GM19099 (cell line): Measurements from ENCODE around the gene C17orf50.

Experiments used
- POLR2A ChIP-seq: IDR thresholded peaks from 3 replicates; pipeline ENCODE4 v1.6.1; 2011; ENCODE audit warnings: low read depth; ENCODE audit not compliant: insufficient read length; ENCODE audit errors: extremely low read depth

Gene C17orf50

GRCh38 chr17:35743626-35744328 is 16.9 kb upstream of the C17orf50 start:
- TF ChIP-seq POLR2A = no peak

- no peak for TF ChIP-seq POLR2A
Measured at GRCh38 chr17:35744830-35745229, 15.9 kb upstream of the C17orf50 start.

GRCh38 chr17:35745246-35745645 is 15.4 kb upstream of the C17orf50 start:
- no peak for TF ChIP-seq POLR2A

- TF ChIP-seq POLR2A = no peak
Measured at GRCh38 chr17:35745749-35746320, 14.9 kb upstream of the C17orf50 start.

GRCh38 chr17:35747540-35748017 is 13.1 kb upstream of the C17orf50 start:
- no peak for TF ChIP-seq POLR2A

GRCh38 chr17:35748341-35748841 is 12.3 kb upstream of the C17orf50 start:
- no peak for TF ChIP-seq POLR2A

- no peak for TF ChIP-seq POLR2A
Measured at GRCh38 chr17:35748979-35749378, 11.7 kb upstream of the C17orf50 start.

- no peak for TF ChIP-seq POLR2A
Measured at GRCh38 chr17:35749560-35750412, 10.9 kb upstream of the C17orf50 start.

GRCh38 chr17:35750526-35751395 is 9.9 kb upstream of the C17orf50 start:
- TF ChIP-seq POLR2A = no peak

- TF ChIP-seq POLR2A = no peak
Measured at GRCh38 chr17:35752471-35752870, 8.2 kb upstream of the C17orf50 start.

- no peak for TF ChIP-seq POLR2A
Measured at GRCh38 chr17:35752945-35753764, 7.5 kb upstream of the C17orf50 start, which contains the start of gene GAS2L2. TSS of gene GAS2L2 (minus strand) at chr17:35753239. CDS start at chr17:35752850, 389 bp downstream.

GRCh38 chr17:35757243-35757642 is 3.4 kb upstream of the C17orf50 start:
- TF ChIP-seq POLR2A = no peak

GRCh38 chr17:35761601-35762000 is 914 bp downstream of the C17orf50 start:
- no peak for TF ChIP-seq POLR2A

GRCh38 chr17:35763767-35764122 is 3.1 kb downstream of the C17orf50 start:
- TF ChIP-seq POLR2A = no peak
